Epithelial cell of prostate (primary cell): ENCODE data around the gene MIER1.
"Not testable (repeated sequence)": the region's sequence is repeated elsewhere in the genome, so short reads cannot be mapped to it uniquely, and the experiment has no call there.

Experiments used
- DNase-seq: peaks from one replicate; pipeline ENCODE4 v3.0.0-alpha.2; 2011; ENCODE audit warnings: low read depth, low spot score
- H3K27ac ChIP-seq: fragments of 450-650 bp; 2 replicates; pipeline ENCODE4 v1.5.1; 2017; ENCODE audit warnings: mild to moderate bottlenecking

The MIER1 gene

GRCh38 chr1:66924756-66925557 lies at the start of gene MIER1, which contains the start of gene DNAI4:
Gene MIER1, plus strand, starts transcription at chr1:66924990. Its CDS starts 39 bp downstream, at chr1:66925029.
Gene DNAI4, minus strand, starts transcription at chr1:66924856. Its CDS starts 25 bp downstream, at chr1:66924831.
- peak; percentile 90 for DNase-seq
- H3K27ac ChIP-seq = peak within 1 kb of the TSS; percentile 88

DNA sequence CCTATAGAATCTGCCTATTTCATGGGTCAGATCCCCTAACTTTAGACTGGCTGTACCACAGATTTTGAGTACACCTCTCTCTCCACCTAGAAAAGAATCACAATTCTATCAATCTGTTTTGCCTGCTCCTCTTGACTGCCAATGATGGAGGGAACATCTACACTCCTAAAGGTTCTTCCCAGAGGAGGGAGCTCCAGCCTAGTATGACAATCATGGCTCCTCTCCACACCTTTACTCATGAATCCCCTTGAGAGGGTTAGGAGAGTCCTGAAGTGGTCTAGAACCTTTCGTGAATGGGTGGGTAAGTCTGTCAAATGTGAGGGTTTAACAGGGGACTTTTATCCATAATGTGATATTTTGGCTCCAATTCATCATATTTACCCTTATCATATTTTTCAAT lies 48.1 kb upstream of the MIER1 start:
- no peak for DNase-seq
- H3K27ac ChIP-seq = no peak overlapping the region

GRCh38 chr1:66889030-66889429 lies 35.8 kb upstream of the MIER1 start:
- no peak overlapping the region for H3K27ac ChIP-seq
- no peak for DNase-seq

DNA sequence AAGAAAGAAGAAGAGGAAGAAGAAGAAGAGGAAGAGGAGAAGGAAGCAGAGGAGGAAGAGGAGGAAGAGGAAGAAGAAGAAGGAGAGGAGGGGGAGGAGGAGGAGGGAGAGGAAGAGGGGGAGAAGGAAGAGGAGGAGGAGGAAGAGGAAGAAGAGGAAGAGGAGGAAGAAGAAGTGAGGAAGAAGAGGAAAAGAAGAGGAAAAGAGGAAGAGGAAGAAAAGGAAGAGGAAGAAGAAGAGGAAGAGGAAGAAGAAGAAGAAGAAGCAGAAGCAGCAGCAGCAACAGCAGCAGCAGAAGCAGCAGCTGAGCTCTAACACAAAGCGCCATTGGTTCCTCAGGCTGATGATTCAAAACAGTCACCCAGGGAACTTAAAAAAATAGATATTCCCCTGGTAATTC lies 34.2 kb upstream of the MIER1 start:
- no peak for DNase-seq
- no peak overlapping the region for H3K27ac ChIP-seq

GRCh38 chr1:66893712-66894111 lies 31.1 kb upstream of the MIER1 start:
- H3K27ac ChIP-seq = no peak overlapping the region
- DNase-seq = no peak

GRCh38 chr1:66915203-66915602 lies 9.6 kb upstream of the MIER1 start:
- H3K27ac ChIP-seq, DNase-seq: not testable (repeated sequence)

DNA sequence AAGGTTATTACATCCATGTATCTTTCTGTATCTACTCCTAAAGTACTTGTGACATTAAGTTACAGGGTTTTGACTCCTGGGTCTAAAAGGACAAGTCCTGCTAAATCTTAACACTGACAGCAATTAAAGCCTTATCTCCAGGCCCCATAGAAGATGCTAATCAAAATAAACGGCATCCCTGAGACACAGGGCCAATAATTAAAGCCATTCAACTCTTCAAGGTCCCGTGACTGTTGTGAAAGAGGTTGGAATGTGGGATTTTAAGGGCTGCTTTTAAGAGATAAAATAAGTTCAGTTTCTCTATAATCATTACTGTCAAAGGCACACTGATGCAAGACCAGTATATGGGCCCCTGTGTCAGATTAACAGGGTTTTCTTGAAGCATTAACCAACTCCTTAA lies 8.5 kb upstream of the MIER1 start:
- no peak for DNase-seq
- no peak overlapping the region for H3K27ac ChIP-seq

- H3K27ac ChIP-seq = no peak overlapping the region
- DNase-seq = no peak
Observed at GRCh38 chr1:66917476-66917875, 7.3 kb upstream of the MIER1 start.

DNA sequence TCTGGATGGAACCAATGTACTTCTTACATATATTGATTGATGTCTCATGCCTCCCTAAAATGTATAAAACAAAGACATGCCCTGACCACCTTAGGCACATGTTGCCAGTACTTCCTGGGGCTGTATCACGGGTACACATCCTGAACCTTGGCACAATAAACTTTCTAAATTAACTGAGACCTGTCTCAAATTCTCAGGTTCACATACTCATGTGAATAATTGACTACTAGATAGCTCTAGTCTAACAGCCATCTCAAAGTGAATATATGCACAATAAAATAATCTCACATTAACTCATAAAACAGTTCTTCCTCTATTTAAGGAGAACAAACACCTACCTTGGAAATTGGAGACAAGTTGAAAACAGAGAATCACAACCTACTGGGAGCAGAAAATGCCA lies 5.7 kb upstream of the MIER1 start:
- DNase-seq = no peak
- no peak overlapping the region for H3K27ac ChIP-seq

DNA sequence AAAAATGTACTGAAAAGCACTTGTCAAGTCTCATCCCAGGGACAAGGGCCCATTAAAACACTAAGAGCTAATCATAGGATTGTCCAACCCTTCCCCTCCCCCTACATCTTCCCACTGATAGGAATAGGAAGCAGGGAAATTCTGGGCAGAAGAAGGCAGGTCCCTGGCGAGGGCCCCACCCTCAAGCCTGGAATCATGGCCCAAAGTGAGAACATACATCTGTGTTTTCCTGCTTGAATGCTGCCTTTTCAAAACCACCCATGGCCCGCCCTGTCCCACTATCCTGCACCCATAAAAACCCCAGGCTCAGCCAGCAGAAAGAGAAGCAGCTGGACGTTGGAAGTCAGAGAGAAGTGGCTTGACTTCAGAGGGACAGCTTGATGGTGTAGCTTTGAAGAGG lies 5.0 kb upstream of the MIER1 start:
- H3K27ac ChIP-seq = no peak overlapping the region

DNA sequence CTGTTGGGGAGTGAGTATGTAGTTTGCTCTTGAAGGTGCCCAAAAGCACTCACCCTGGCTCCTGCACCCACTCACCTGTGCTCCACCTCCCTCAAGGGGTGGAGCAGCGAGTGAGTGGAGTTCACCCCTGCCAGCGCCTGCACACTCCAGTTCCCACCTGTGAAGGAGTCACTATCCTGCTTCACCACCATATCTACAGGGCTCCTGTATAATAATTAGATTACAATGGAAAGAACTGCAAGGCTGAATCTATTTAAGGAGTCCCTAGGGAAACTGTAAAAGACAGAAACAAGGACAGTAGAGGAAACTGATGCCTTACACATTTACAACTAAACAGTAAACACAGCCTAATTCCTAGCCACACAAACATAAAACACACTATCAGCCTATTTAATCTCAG lies 4.2 kb upstream of the MIER1 start:
- DNase-seq = no peak
- no peak overlapping the region for H3K27ac ChIP-seq

More for the DNA sequence above, 5.0 kb upstream of the MIER1 start:
- DNase-seq = no peak

DNA sequence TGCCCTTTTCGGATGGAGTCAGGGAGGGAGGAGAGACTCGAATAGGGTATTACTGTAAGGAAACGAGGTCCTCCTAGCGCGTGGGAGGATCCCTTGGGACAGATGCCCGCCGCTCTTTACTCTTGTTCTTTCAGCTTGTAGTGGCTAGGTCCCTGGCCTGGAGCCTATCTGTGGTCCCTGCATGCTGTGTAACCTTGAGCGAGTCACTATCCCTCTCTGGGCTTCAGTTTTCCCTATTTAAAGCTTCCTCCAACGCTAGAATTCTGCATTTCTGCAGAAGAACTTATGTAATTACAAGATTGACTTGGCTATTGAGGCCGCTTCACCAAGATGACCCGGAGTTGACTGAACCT lies 744 bp downstream of the MIER1 start:
- peak overlapping the region; percentile 88 for H3K27ac ChIP-seq
- DNase-seq = no peak

GRCh38 chr1:66925944-66926343 lies 1.2 kb downstream of the MIER1 start:
- H3K27ac ChIP-seq = peak overlapping the region; percentile 88
- DNase-seq = no peak

GRCh38 chr1:66927528-66927927 lies 2.7 kb downstream of the MIER1 start:
- no peak for DNase-seq
- H3K27ac ChIP-seq = no peak overlapping the region

GRCh38 chr1:66929146-66929688 lies 4.4 kb downstream of the MIER1 start:
- H3K27ac ChIP-seq = peak overlapping the region; percentile 93
- DNase-seq = no peak

DNA sequence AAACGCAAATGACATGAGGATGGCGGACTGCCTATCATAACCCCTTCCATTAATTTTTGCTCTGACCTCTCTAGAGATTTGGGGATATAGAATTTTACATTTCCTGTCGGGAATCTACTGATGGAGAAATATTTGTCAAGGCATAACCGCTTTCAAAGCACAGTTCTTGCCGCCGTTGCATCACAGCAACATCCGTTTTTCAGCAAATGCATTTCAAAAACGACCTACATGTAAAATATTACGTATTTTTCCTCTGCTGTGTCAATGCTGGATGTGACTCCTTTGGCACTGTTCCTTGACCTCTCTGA lies 4.9 kb downstream of the MIER1 start:
- DNase-seq = no peak

GRCh38 chr1:66929999-66930822 lies 5.4 kb downstream of the MIER1 start:
- DNase-seq = peak; percentile 48
- H3K27ac ChIP-seq = peak overlapping the region; percentile 93

More for the DNA sequence above, 4.9 kb downstream of the MIER1 start:
- peak overlapping the region; percentile 93 for H3K27ac ChIP-seq

DNA sequence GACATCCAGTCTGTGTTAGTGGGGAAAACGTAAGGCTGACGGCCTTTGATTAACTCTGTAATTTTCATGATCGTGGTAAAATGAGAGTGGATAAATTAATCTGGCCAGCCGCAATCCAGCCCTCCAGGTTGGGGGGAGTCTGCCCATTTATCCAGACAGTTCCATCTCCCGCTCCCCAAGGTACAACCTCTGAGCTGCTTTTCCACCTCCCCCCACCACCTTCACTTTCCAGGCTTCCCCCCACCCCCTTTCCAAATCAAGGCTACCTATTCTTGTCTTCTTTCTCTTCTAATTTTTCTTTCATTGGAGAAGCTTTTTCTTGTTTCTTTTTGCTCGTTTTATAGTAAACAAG lies 6.0 kb downstream of the MIER1 start:
- no peak for DNase-seq
- H3K27ac ChIP-seq = peak overlapping the region; percentile 93

DNA sequence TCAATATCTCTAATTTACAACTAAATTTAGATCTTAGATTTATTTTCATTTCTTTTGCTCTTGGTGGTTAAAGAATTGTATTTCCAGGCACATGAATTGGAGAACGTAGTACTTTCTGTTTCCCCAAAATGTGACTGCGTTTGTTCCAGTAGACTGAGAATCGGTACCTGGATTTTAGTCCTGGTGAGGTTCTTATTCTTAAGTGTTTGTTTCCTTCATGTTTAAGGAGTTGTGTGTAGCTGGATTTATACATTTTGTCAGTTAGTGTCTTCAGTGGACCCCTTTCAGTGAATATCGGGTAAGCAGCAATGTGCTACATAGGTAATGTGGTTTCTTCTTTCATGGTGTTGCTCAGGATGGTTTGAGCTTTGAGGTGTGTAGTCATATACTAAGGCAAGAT lies 6.8 kb downstream of the MIER1 start:
- peak overlapping the region; percentile 93 for H3K27ac ChIP-seq
- no peak for DNase-seq

DNA sequence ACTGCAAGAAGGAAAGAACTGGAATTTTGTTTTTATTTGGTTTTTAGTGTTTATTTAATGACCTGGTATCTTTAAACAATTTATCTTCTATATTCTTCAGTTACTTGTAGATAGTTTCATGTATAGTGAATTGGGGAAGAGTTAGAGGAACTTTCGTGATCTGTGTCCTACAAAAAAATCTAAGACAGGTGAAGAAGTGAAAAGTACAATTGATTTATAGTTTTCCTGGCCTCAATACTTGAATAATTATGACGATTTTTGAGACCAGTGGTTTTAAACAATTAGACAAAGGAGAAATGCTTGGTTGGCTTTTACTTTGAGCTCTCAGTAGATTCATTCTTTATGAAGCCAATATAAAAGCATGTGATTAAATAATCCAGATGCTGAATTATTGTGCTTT lies 7.5 kb downstream of the MIER1 start:
- no peak overlapping the region for H3K27ac ChIP-seq

More for the DNA sequence above, 7.5 kb downstream of the MIER1 start:
- DNase-seq = no peak
